C4-2B (cell line): Measurements from ENCODE around the gene TMIGD2.
"Not testable (repeated sequence)": the region's sequence is repeated elsewhere in the genome, so short reads cannot be mapped to it uniquely, and the experiment has no call there.

Experiments
- H3K27ac ChIP-seq: fragments of 450-650 bp; 2 replicates; pipeline ENCODE4 v1.5.1; 2017
- ZFX ChIP-seq: fragments of 450-650 bp; IDR thresholded peaks from 2 replicates; pipeline ENCODE4 v1.6.1; 2017
- TF ChIP-seq, protein P1 (sequence below): fragments of 450-650 bp; conservative IDR thresholded peaks from 2 replicates; pipeline ENCODE4 v1.5.1; 2017; ENCODE audit warnings: mild to moderate bottlenecking

Gene TMIGD2

GRCh38 chr19:4246767-4247593 lies 55.2 kb downstream of the TMIGD2 start, which contains the start of gene YJU2:
YJU2 (plus strand) TSS chr19:4247080; CDS start chr19:4247147, 67 bp downstream.
- peak within 1 kb of the TSS; percentile 74 for H3K27ac ChIP-seq
- peak; percentile 36; the same call in 1 of the 2 replicates for TF ChIP-seq ZFX
- TF ChIP-seq, protein P1, sequence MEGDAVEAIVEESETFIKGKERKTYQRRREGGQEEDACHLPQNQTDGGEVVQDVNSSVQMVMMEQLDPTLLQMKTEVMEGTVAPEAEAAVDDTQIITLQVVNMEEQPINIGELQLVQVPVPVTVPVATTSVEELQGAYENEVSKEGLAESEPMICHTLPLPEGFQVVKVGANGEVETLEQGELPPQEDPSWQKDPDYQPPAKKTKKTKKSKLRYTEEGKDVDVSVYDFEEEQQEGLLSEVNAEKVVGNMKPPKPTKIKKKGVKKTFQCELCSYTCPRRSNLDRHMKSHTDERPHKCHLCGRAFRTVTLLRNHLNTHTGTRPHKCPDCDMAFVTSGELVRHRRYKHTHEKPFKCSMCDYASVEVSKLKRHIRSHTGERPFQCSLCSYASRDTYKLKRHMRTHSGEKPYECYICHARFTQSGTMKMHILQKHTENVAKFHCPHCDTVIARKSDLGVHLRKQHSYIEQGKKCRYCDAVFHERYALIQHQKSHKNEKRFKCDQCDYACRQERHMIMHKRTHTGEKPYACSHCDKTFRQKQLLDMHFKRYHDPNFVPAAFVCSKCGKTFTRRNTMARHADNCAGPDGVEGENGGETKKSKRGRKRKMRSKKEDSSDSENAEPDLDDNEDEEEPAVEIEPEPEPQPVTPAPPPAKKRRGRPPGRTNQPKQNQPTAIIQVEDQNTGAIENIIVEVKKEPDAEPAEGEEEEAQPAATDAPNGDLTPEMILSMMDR = peak; percentile 76

DNA sequence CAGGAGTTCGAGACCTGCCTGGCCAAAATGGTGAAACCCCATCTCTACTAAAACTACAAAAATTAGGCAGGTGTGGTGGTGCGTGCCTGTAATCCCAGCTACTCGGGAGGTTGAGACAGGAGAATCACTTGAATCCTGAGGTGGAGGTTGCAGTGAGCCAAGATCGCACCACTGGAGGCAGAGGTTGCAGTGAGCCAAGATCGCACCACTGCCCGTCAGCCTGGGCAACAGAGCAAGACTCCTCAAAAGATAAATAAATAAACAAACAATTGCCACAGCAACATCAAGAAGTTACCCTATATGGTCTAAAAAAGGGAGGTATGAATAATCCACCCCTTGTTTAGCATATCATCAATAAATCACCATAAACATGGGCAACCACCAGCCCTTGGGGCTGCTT lies 56.3 kb downstream of the TMIGD2 start:
- H3K27ac ChIP-seq = not testable (repeated sequence)
